ENCODE data around the gene PPL.

- TF ChIP-seq EZH2 (IDR thresholded peaks at IDR 0.05; ENCODE audit: borderline replicate concordance, low read depth, low read length, poor library complexity, severe bottlenecking), result no peak
- TF ChIP-seq, protein P1, sequence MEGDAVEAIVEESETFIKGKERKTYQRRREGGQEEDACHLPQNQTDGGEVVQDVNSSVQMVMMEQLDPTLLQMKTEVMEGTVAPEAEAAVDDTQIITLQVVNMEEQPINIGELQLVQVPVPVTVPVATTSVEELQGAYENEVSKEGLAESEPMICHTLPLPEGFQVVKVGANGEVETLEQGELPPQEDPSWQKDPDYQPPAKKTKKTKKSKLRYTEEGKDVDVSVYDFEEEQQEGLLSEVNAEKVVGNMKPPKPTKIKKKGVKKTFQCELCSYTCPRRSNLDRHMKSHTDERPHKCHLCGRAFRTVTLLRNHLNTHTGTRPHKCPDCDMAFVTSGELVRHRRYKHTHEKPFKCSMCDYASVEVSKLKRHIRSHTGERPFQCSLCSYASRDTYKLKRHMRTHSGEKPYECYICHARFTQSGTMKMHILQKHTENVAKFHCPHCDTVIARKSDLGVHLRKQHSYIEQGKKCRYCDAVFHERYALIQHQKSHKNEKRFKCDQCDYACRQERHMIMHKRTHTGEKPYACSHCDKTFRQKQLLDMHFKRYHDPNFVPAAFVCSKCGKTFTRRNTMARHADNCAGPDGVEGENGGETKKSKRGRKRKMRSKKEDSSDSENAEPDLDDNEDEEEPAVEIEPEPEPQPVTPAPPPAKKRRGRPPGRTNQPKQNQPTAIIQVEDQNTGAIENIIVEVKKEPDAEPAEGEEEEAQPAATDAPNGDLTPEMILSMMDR (conservative IDR thresholded peaks at IDR 0.05; ENCODE audit: low read depth, low read length), result no peak
Measured at GRCh38 chr16:4948903-4949766, 12.2 kb upstream of the PPL start.
